PC-3 (cell line): ENCODE data around the gene MYL12B. TPM values are rescaled to one million over a fixed set of nuclear protein-coding genes. Genes with fewer than 3 reads are reported as not detected.

Source experiments
- ATAC-seq: fragments of 200-7000 bp; cut with Tn5 transposase; 2 replicates; pipeline ENCODE4 v1.9.1; 2020; ENCODE audit warnings: mild to moderate bottlenecking, moderate library complexity
- BruUV-seq: library from RNA; stranded (reverse); fragments of 400-500 nt; replicated peaks from 2 replicates; lab custom pipeline; 2021; lab: Mats Ljungman, UMichigan
- CTCF ChIA-PET: fragments of 300-600 bp; sonication (Branson Sonifier 250); formaldehyde crosslinking; loops from one replicate; lab custom pipeline; 2022; ENCODE audit warnings: antibody characterized with exemption; lab: Charles Lee
- POLR2A ChIA-PET: fragments of 300-600 bp; sonication (Branson Sonifier 250); formaldehyde crosslinking; loops from one replicate; lab custom pipeline; 2022; ENCODE audit warnings: antibody characterized with exemption; ENCODE audit not compliant: unreplicated experiment; lab: Charles Lee
- DNase-seq: peaks from one replicate; pipeline ENCODE4 v3.0.0-alpha.2; 2015
- H2AFZ ChIP-seq: fragments of 300-600 bp; sonication (generic); 2 replicates; pipeline ENCODE4 v1.6.0; 2016; ENCODE audit warnings: antibody characterized with exemption, low read length
- H3F3A ChIP-seq: fragments of 300-600 bp; sonication (generic); one replicate; pipeline ENCODE4 v1.6.0; 2017; ENCODE audit warnings: antibody characterized with exemption, low read length, control low read depth, mild to moderate bottlenecking; ENCODE audit not compliant: unreplicated experiment
- H3K27ac ChIP-seq: fragments of 300-600 bp; sonication (generic); 2 replicates; pipeline ENCODE4 v1.5.1; 2016; ENCODE audit warnings: mild to moderate bottlenecking, low read length
- H3K27me3 ChIP-seq: fragments of 300-600 bp; sonication (generic); 2 replicates; pipeline ENCODE4 v1.6.1; 2016; ENCODE audit warnings: low read length, mixed read lengths
- H3K36me3 ChIP-seq: fragments of 300-600 bp; sonication (generic); 2 replicates; pipeline ENCODE4 v1.6.1; 2016; ENCODE audit warnings: low read depth, mixed run types, low read length, mixed read lengths
- H3K4me1 ChIP-seq: fragments of 300-600 bp; sonication (generic); 2 replicates; pipeline ENCODE4 v1.5.1; 2016; ENCODE audit warnings: low read length; ENCODE audit not compliant: insufficient read depth
- H3K4me2 ChIP-seq: fragments of 300-600 bp; sonication (generic); 2 replicates; pipeline ENCODE4 v1.6.0; 2016; ENCODE audit warnings: low read length
- H3K4me3 ChIP-seq: fragments of 300-600 bp; sonication (generic); 2 replicates; pipeline ENCODE4 v1.5.1; 2016; ENCODE audit warnings: mild to moderate bottlenecking, low read length, mixed read lengths
- H3K79me2 ChIP-seq: fragments of 300-600 bp; sonication (generic); 2 replicates; pipeline ENCODE4 v1.6.1; 2017; ENCODE audit warnings: low read length, mixed read lengths
- H3K9ac ChIP-seq: fragments of 300-600 bp; sonication (generic); 2 replicates; pipeline ENCODE4 v1.6.0; 2016; ENCODE audit warnings: mild to moderate bottlenecking, low read length
- H3K9me2 ChIP-seq: fragments of 300-600 bp; sonication (generic); replicated peaks from 2 replicates; pipeline ENCODE4 v1.6.1; 2016; ENCODE audit warnings: mixed run types, low read length, mixed read lengths
- H3K9me3 ChIP-seq: fragments of 300-600 bp; sonication (generic); 2 replicates; pipeline ENCODE4 v1.6.1; 2016; ENCODE audit warnings: low read length, mixed read lengths
- H4K20me1 ChIP-seq: fragments of 300-600 bp; sonication (generic); 2 replicates; pipeline ENCODE4 v1.6.1; 2016; ENCODE audit warnings: low read length, mixed read lengths
- EZH2 ChIP-seq: fragments of 300-600 bp; sonication (generic); IDR thresholded peaks from one replicate; pipeline ENCODE4 v1.6.1; 2017; ENCODE audit warnings: antibody characterized with exemption, mild to moderate bottlenecking, low read length; ENCODE audit not compliant: unreplicated experiment
- EZH2phosphoT487 ChIP-seq: fragments of 300-600 bp; sonication (generic); IDR thresholded peaks from 2 replicates; pipeline ENCODE4 v1.6.1; 2018; ENCODE audit warnings: mild to moderate bottlenecking, antibody characterized with exemption, low read length, borderline replicate concordance
- intact Hi-C: fragments of 100-400 bp; cut with micrococcal nuclease; formaldehyde crosslinking; loops from 2 replicates; pipeline ENCODE4 v1.9.0; 2023
- total RNA-seq: library from RNA; depleted of rRNA; stranded (reverse); fragments of >200 nt; gene quantifications from 2 replicates; pipeline ENCODE4 v1.2.3, GENCODE V29; 2014
- TF ChIP-seq, protein P1 (sequence below): fragments of 300-600 bp; sonication (generic); conservative IDR thresholded peaks from 2 replicates; pipeline ENCODE4 v1.5.1; 2017; ENCODE audit warnings: antibody characterized with exemption, low read depth, mild to moderate bottlenecking, low read length

The MYL12B gene
- total RNA-seq, 1 experiment from 2014 or later: 308 TPM

DNA sequence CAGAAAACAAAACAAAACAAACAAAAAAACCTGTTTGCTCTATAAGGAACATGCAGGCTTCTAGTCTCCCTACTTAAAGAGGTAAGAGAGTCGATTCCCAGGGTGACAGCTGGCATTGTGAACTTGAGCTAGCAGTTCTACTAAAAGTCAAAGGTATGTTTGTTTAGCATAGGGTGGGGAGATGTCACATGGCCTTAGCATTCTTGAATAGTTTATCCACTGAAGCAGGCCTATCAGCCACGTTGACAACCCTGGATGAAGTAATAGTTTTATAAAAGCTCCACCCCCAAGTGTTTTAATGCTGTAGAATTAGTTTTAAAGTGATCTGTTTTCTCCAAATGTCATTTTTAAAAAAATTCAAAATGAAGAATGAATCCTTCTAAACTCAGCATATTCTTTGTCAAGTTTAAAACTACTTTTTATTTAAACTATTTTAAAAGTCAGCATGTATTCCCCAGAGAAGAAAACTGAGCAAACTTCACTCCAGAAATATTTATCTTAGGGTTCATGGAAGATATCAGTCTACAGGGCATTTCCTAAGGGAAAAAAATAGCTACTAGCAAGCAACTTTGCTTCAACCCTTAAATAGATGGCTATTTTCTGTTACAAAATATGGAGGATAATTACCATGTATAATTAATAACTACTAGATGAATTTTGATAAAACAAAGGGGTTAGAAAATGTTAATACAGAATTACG lies 43.8 kb upstream of the MYL12B start:
- Histone ChIP-seq H3K4me1 (peaks cover 8% of the 10 kb centered on the region; the same call in 1 of the 2 replicates), H3F3A (no peaks in the 10 kb centered on the region), H3K4me3 (no peak overlapping the region), H4K20me1 (no peaks in the 10 kb centered on the region), H3K79me2 (no peaks in the 10 kb centered on the region), H3K9ac (no peak overlapping the region), H2AFZ (peak overlapping the region; percentile 56; the same call in 1 of the 2 replicates), H3K4me2 (0 out of 2 replicates have a peak overlapping the region, but pooled peaks have one; percentile 17), H3K27me3 (no peaks in the 10 kb centered on the region), H3K9me2 (0 out of 2 replicates have a peak, but pooled peaks cover 5% of the 10 kb centered on the region), H3K36me3 (no peaks in the 10 kb centered on the region), H3K9me3 (no peaks in the 10 kb centered on the region), H3K27ac (no peak overlapping the region)
- ChIA-PET CTCF (interaction anchor here (0.5 to 0.8 kb wide), 2 partner anchors 28 to 296 kb away, joined by 3 read pairs; no protein-coding TSS in a partner anchor), POLR2A (interaction anchor here (0.6 kb wide), 1 partner anchor 11 kb away, joined by 17 read pairs; no protein-coding TSS in a partner anchor)
- TF ChIP-seq EZH2phosphoT487 (no peak), EZH2 (no peak)
- TF ChIP-seq, protein P1, sequence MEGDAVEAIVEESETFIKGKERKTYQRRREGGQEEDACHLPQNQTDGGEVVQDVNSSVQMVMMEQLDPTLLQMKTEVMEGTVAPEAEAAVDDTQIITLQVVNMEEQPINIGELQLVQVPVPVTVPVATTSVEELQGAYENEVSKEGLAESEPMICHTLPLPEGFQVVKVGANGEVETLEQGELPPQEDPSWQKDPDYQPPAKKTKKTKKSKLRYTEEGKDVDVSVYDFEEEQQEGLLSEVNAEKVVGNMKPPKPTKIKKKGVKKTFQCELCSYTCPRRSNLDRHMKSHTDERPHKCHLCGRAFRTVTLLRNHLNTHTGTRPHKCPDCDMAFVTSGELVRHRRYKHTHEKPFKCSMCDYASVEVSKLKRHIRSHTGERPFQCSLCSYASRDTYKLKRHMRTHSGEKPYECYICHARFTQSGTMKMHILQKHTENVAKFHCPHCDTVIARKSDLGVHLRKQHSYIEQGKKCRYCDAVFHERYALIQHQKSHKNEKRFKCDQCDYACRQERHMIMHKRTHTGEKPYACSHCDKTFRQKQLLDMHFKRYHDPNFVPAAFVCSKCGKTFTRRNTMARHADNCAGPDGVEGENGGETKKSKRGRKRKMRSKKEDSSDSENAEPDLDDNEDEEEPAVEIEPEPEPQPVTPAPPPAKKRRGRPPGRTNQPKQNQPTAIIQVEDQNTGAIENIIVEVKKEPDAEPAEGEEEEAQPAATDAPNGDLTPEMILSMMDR: no peak
- peak; percentile 93 for ATAC-seq
- BruUV-seq: no TSS peak
- intact Hi-C loops: loop anchor here (5.0 kb wide), 1 partner anchor 41 kb away; no protein-coding TSS in a partner anchor
- DNase-seq: peak; percentile 67

DNA sequence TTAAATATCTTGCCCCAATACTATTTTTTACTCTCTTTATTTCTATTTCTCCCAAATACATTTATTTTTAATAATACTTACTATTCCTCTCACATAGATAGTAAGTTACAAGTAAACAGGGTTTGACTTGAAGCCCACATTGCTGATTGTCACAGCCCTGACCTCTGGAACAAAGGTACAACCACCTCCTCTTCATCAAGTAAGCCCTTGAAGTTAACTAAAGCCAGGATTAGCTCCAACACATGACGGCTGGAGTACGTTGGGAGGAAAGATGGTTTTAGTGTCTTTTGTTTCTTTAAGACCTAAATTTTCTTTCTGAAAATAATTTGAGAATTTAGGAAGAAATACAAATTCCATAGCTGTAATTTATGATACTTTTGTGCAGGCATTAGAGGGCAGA lies 43.1 kb upstream of the MYL12B start:
- H3K9me3 ChIP-seq: no peaks in the 10 kb centered on the region
- no peak overlapping the region for H3K27ac ChIP-seq
- CTCF ChIA-PET: interaction anchor here (0.5 kb wide), 1 partner anchor 297 kb away, joined by 3 read pairs; no protein-coding TSS in a partner anchor
- intact Hi-C loops: loop anchor here (5.0 kb wide), 1 partner anchor 42 kb away; no protein-coding TSS in a partner anchor
- H3K9me2 ChIP-seq: 0 out of 2 replicates have a peak, but pooled peaks cover 5% of the 10 kb centered on the region
- no TSS peak for BruUV-seq
- no peak overlapping the region for H3K9ac ChIP-seq
- no peak overlapping the region for H3K4me3 ChIP-seq
- no peak overlapping the region for H3K4me2 ChIP-seq
- H3K4me1 ChIP-seq: peaks cover 8% of the 10 kb centered on the region; the same call in 1 of the 2 replicates
- no peaks in the 10 kb centered on the region for H3K27me3 ChIP-seq
- POLR2A ChIA-PET: no interaction called here
- no peak overlapping the region for H2AFZ ChIP-seq
- TF ChIP-seq, protein P1: no peak
- no peak for TF ChIP-seq EZH2
- H3K36me3 ChIP-seq: no peaks in the 10 kb centered on the region
- no peak for DNase-seq
- no peaks in the 10 kb centered on the region for H3K79me2 ChIP-seq
- H3F3A ChIP-seq: no peaks in the 10 kb centered on the region
- no peaks in the 10 kb centered on the region for H4K20me1 ChIP-seq
- no peak for ATAC-seq
